HepG2 (cell line): ENCODE data around the gene RAB1B. TPM values are rescaled to one million over a fixed set of nuclear protein-coding genes. Genes with fewer than 3 reads are reported as not detected.

ENCODE experiments used
- EED ChIP-seq: sonication (generic); formaldehyde crosslinking; IDR thresholded peaks from 2 replicates; pipeline ENCODE4 v1.5.0; 2020; ENCODE audit warnings: mild to moderate bottlenecking, missing genetic modification reagents
- ELF1 ChIP-seq: sonication (generic); formaldehyde crosslinking; IDR thresholded peaks from 2 replicates; pipeline ENCODE4 v1.4.0; 2020; ENCODE audit warnings: missing genetic modification reagents
- FOSL2 ChIP-seq: sonication (generic); formaldehyde crosslinking; IDR thresholded peaks from 2 replicates; pipeline ENCODE4 v1.4.0; 2020; ENCODE audit warnings: missing genetic modification reagents
- GATAD1 ChIP-seq: IDR thresholded peaks from 2 replicates; pipeline ENCODE4 v1.6.1; 2016; ENCODE audit warnings: missing genetic modification reagents, missing compliant biosample characterization
- GPBP1L1 ChIP-seq: sonication (generic); formaldehyde crosslinking; IDR thresholded peaks from 2 replicates; pipeline ENCODE4 v1.5.0; 2020; ENCODE audit warnings: mild to moderate bottlenecking, missing genetic modification reagents
- HNRNPH1 ChIP-seq: fragments of 200-400 bp; formaldehyde crosslinking; optimal IDR thresholded peaks from 2 replicates; pipeline ENCODE3; 2017; ENCODE audit warnings: mild to moderate bottlenecking, low read depth, low read length
- IKZF1 ChIP-seq: fragments of 450-650 bp; IDR thresholded peaks from 2 replicates; pipeline ENCODE4 v1.7.1; 2016
- JARID2 ChIP-seq: sonication (generic); formaldehyde crosslinking; IDR thresholded peaks from 2 replicates; pipeline ENCODE4 v1.8.1; 2023; ENCODE audit warnings: missing genetic modification reagents, inconsistent platforms; ENCODE audit not compliant: insufficient replicate concordance
- KAT7 ChIP-seq: IDR thresholded peaks from 2 replicates; pipeline ENCODE4 v1.6.1; 2018; ENCODE audit warnings: borderline replicate concordance, missing compliant biosample characterization
- KDM5A ChIP-seq: fragments of 200-600 bp; sonication (generic); IDR thresholded peaks from 2 replicates; pipeline ENCODE4 v1.7.0; 2018; ENCODE audit warnings: antibody characterized with exemption, mild to moderate bottlenecking, low read length, borderline replicate concordance
- KLF12 ChIP-seq: sonication (generic); formaldehyde crosslinking; IDR thresholded peaks from 2 replicates; pipeline ENCODE4 v1.4.0; 2020; ENCODE audit warnings: missing genetic modification reagents, borderline replicate concordance
- MED1 ChIP-seq: sonication (generic); formaldehyde crosslinking; IDR thresholded peaks from 2 replicates; pipeline ENCODE4 v1.4.0; 2020; ENCODE audit warnings: missing genetic modification reagents
- MLX ChIP-seq: IDR thresholded peaks from 2 replicates; pipeline ENCODE4 v1.6.1; 2016
- NCOA1 ChIP-seq: sonication (generic); formaldehyde crosslinking; IDR thresholded peaks from 2 replicates; pipeline ENCODE4 v1.9.0; 2021; ENCODE audit warnings: missing genetic modification reagents
- PLSCR1 ChIP-seq: sonication (generic); formaldehyde crosslinking; IDR thresholded peaks from 2 replicates; pipeline ENCODE4 v1.5.0; 2020; ENCODE audit warnings: missing genetic modification reagents, mild to moderate bottlenecking, borderline replicate concordance
- RELA ChIP-seq: sonication (generic); formaldehyde crosslinking; IDR thresholded peaks from 2 replicates; pipeline ENCODE4 v1.4.0; 2020; ENCODE audit warnings: missing genetic modification reagents
- SIN3B ChIP-seq: fragments of 150-350 bp; IDR thresholded peaks from 2 replicates; pipeline ENCODE4 v1.6.1; 2014; ENCODE audit warnings: low read length
- SOX6 ChIP-seq, 2 experiments: fragments of 450-650 bp in 1 of 2; sonication (generic) in 1 of 2; formaldehyde crosslinking in 1 of 2; IDR thresholded peaks; 2 replicates each; pipeline versions ENCODE4 v1.4.0 to v1.6.1; 2017 to 2020; ENCODE audit warnings: antibody characterized with exemption in 1 of 2, mild to moderate bottlenecking in 1 of 2, missing genetic modification reagents in 1 of 2
- SRSF4 ChIP-seq: fragments of 200-400 bp; formaldehyde crosslinking; IDR thresholded peaks from one replicate; pipeline ENCODE4 v1.6.1; 2018; ENCODE audit warnings: mild to moderate bottlenecking, low read depth, low read length, moderate library complexity; ENCODE audit not compliant: poor library complexity, severe bottlenecking
- THRA ChIP-seq: sonication (generic); formaldehyde crosslinking; IDR thresholded peaks from 2 replicates; pipeline ENCODE4 v1.4.0; 2020; ENCODE audit warnings: missing genetic modification reagents, borderline replicate concordance
- TP53 ChIP-seq: sonication (generic); formaldehyde crosslinking; conservative IDR thresholded peaks from 2 replicates; pipeline ENCODE4 v1.4.0; 2020; ENCODE audit warnings: missing genetic modification reagents
- ZBTB21 ChIP-seq: sonication (generic); formaldehyde crosslinking; IDR thresholded peaks from 2 replicates; pipeline ENCODE4 v1.4.0; 2020; ENCODE audit warnings: missing genetic modification reagents
- ZNF234 ChIP-seq: sonication (generic); formaldehyde crosslinking; conservative IDR thresholded peaks from 2 replicates; pipeline ENCODE4 v1.5.1; 2020; ENCODE audit warnings: mild to moderate bottlenecking, missing genetic modification reagents
- ZNF382 ChIP-seq: sonication (generic); formaldehyde crosslinking; IDR thresholded peaks from 2 replicates; pipeline ENCODE4 v1.5.0; 2020; ENCODE audit warnings: missing genetic modification reagents, mild to moderate bottlenecking, borderline replicate concordance
- ZNF557 ChIP-seq: sonication (generic); formaldehyde crosslinking; IDR thresholded peaks from 2 replicates; pipeline ENCODE4 v1.4.0; 2020; ENCODE audit warnings: missing genetic modification reagents
- ZNF615 ChIP-seq: sonication (generic); formaldehyde crosslinking; IDR thresholded peaks from 2 replicates; pipeline ENCODE4 v1.5.0; 2020; ENCODE audit warnings: mild to moderate bottlenecking, missing genetic modification reagents, borderline replicate concordance
- ZNF766 ChIP-seq: sonication (generic); formaldehyde crosslinking; IDR thresholded peaks from 2 replicates; pipeline ENCODE4 v1.5.0; 2020; ENCODE audit warnings: missing genetic modification reagents, borderline replicate concordance
- ZNF879 ChIP-seq: sonication (generic); formaldehyde crosslinking; IDR thresholded peaks from 2 replicates; pipeline ENCODE4 v1.8.1; 2023; ENCODE audit warnings: missing genetic modification reagents
- ZSCAN25 ChIP-seq: sonication (generic); formaldehyde crosslinking; IDR thresholded peaks from 2 replicates; pipeline ENCODE4 v1.8.0; 2022; ENCODE audit warnings: mild to moderate bottlenecking, missing genetic modification reagents
- polyA plus RNA-seq, 8 experiments: library from polyadenylated mRNA; depleted of rRNA in 3 of 8; stranded (reverse) in 7 of 8; unstranded in 1 of 8; fragments of >200 nt; fragmentation: Illumina TruSeq in 4 of 8; extraction: Trizol in 4 of 8; gene quantifications; 2 replicates each; pipeline versions ENCODE4 v1.2.1 to v1.2.3, GENCODE V29; 2011 to 2016; ENCODE audit warnings: low read depth in 4 of 8, missing spikeins in 1 of 8, mixed read lengths in 1 of 8; ENCODE audit not compliant: insufficient read depth in 1 of 8
- total RNA-seq, 5 experiments: library from RNA; depleted of rRNA; stranded (reverse); fragments of >200 nt; fragmentation: Illumina TruSeq; extraction: Trizol; gene quantifications; 2 replicates each; pipeline ENCODE4 v1.2.3, GENCODE V29; 2016; ENCODE audit warnings: low read depth in 1 of 5

The RAB1B gene
- total and polyA plus RNA-seq, 2 of the 13 experiments (the other 11 are each of a cell fraction or from before 2014, with no cell fraction given) = 77.9 to 87.9 TPM

GRCh38 chr11:66317723-66318599, 49.5 kb downstream of the RAB1B start (continued):
- no peak for TF ChIP-seq THRA
- TF ChIP-seq SIN3B = no peak
- no peak for TF ChIP-seq ZSCAN25
- TF ChIP-seq KLF12 (CRISPR knock-in tag) = no peak
- TF ChIP-seq EED (CRISPR knock-in tag) = no peak
- no peak for TF ChIP-seq TP53 (CRISPR knock-in tag)
- TF ChIP-seq MLX (CRISPR knock-in tag) = no peak
- no peak for TF ChIP-seq MED1 (CRISPR knock-in tag)
- no peak for TF ChIP-seq ZNF382 (CRISPR knock-in tag)
- TF ChIP-seq GATAD1 (CRISPR knock-in tag) = no peak
- no peak for TF ChIP-seq GPBP1L1 (CRISPR knock-in tag)
- no peak for TF ChIP-seq ZNF766 (CRISPR knock-in tag)
- no peak for TF ChIP-seq SOX6 (IDR thresholded peaks at IDR 0.05)
- peak; percentile 42 for TF ChIP-seq SOX6 (CRISPR knock-in tag; IDR thresholded peaks at IDR 0.05)
- TF ChIP-seq SRSF4 = no peak
- TF ChIP-seq KDM5A = no peak
- peak; percentile 93 for TF ChIP-seq ZBTB21 (CRISPR knock-in tag)
- TF ChIP-seq ELF1 (CRISPR knock-in tag) = no peak
- TF ChIP-seq ZNF557 (CRISPR knock-in tag) = no peak
- TF ChIP-seq KAT7 = no peak
- TF ChIP-seq RELA (CRISPR knock-in tag) = no peak
- no peak for TF ChIP-seq JARID2
- no peak for TF ChIP-seq HNRNPH1
- no peak for TF ChIP-seq IKZF1
- no peak for TF ChIP-seq PLSCR1 (CRISPR knock-in tag)
- TF ChIP-seq ZNF234 (CRISPR knock-in tag) = no peak
- TF ChIP-seq NCOA1 (CRISPR knock-in tag) = no peak
- TF ChIP-seq FOSL2 (CRISPR knock-in tag) = 0 out of 2 replicates have a peak, but pooled peaks have one; percentile 23
- no peak for TF ChIP-seq ZNF615 (CRISPR knock-in tag)
- TF ChIP-seq ZNF879 (CRISPR knock-in tag) = no peak
